Mucosa of gallbladder (tissue), 1 donor: ENCODE data around the gene SLC39A6. TPM values are rescaled to one million over a fixed set of nuclear protein-coding genes. Genes with fewer than 3 reads are reported as not detected.
"Not testable (repeated sequence)": the region's sequence is repeated elsewhere in the genome, so short reads cannot be mapped to it uniquely, and the experiment has no call there.

Experiments used
- DNase-seq: peaks from one replicate; pipeline ENCODE4 v3.0.0-alpha.2; 2020; ENCODE audit warnings: low spot score
- total RNA-seq: library from RNA; stranded (reverse); gene quantifications from one replicate; pipeline ENCODE4 v1.2.1, GENCODE V29; 2021
- donor health status: DM: no; HTN: no; CAD: no.

Gene SLC39A6
- total RNA-seq, result 35.0 TPM

GRCh38 chr18:36129300-36130038 lies at the start of gene SLC39A6, which contains the start of gene ELP2:
Gene SLC39A6, minus strand, starts transcription at chr18:36129340. Its CDS starts 2,333 bp downstream, at chr18:36127007.
Gene ELP2, plus strand, starts transcription at chr18:36129899. Its CDS starts 35 bp downstream, at chr18:36129934.
- DNase-seq, result peak; percentile 96

- DNase-seq, result no peak
Observed at GRCh38 chr18:36177913-36178312, 48.8 kb upstream of the SLC39A6 start.

- no peak for DNase-seq
Observed at GRCh38 chr18:36176711-36177110, 47.6 kb upstream of the SLC39A6 start.

GRCh38 chr18:36176177-36176584 lies 47.0 kb upstream of the SLC39A6 start:
- peak; percentile 74 for DNase-seq

GRCh38 chr18:36175481-36175880 lies 46.3 kb upstream of the SLC39A6 start:
- DNase-seq, result no peak

GRCh38 chr18:36169938-36170337 lies 40.8 kb upstream of the SLC39A6 start:
- DNase-seq, result no peak

GRCh38 chr18:36168296-36168695 lies 39.2 kb upstream of the SLC39A6 start:
- DNase-seq, result not testable (repeated sequence)

- no peak for DNase-seq
Observed at GRCh38 chr18:36167692-36168218, 38.6 kb upstream of the SLC39A6 start.

- DNase-seq, result no peak
Observed at GRCh38 chr18:36162981-36163380, 33.8 kb upstream of the SLC39A6 start.

GRCh38 chr18:36160959-36161371 lies 31.8 kb upstream of the SLC39A6 start:
- DNase-seq, result no peak

GRCh38 chr18:36158266-36158867 lies 29.2 kb upstream of the SLC39A6 start:
- DNase-seq, result no peak

GRCh38 chr18:36157441-36157840 lies 28.3 kb upstream of the SLC39A6 start:
- DNase-seq, result no peak

GRCh38 chr18:36155851-36156757 lies 27.0 kb upstream of the SLC39A6 start:
- no peak for DNase-seq

- no peak for DNase-seq
Observed at GRCh38 chr18:36153771-36154170, 24.6 kb upstream of the SLC39A6 start.

- DNase-seq, result no peak
Observed at GRCh38 chr18:36153203-36153602, 24.1 kb upstream of the SLC39A6 start.

GRCh38 chr18:36152781-36153180 lies 23.6 kb upstream of the SLC39A6 start:
- no peak for DNase-seq

- DNase-seq, result no peak
Observed at GRCh38 chr18:36149514-36150289, 20.6 kb upstream of the SLC39A6 start.

GRCh38 chr18:36143391-36143790 lies 14.3 kb upstream of the SLC39A6 start:
- no peak for DNase-seq

- no peak for DNase-seq
Observed at GRCh38 chr18:36142751-36143150, 13.6 kb upstream of the SLC39A6 start.

- no peak for DNase-seq
Observed at GRCh38 chr18:36141576-36141975, 12.4 kb upstream of the SLC39A6 start.

GRCh38 chr18:36139245-36139644 lies 10.1 kb upstream of the SLC39A6 start:
- no peak for DNase-seq
